Nephron progenitor cell (in vitro differentiated cells): ENCODE measurements around the gene TBXAS1.

ENCODE experiments used
- DNase-seq: peaks from one replicate; pipeline ENCODE4 v3.0.0; 2021
- H3K27ac Mint-ChIP-seq: 2 replicates; pipeline ENCODE4 v1.8.0; 2021; ENCODE audit warnings: mild to moderate bottlenecking, moderate library complexity, mixed read lengths
- H3K27me3 Mint-ChIP-seq: 2 replicates; pipeline ENCODE4 v1.8.0; 2021; ENCODE audit warnings: mild to moderate bottlenecking, low read depth, mixed read lengths; ENCODE audit not compliant: poor library complexity
- H3K36me3 Mint-ChIP-seq: 2 replicates; pipeline ENCODE4 v1.8.0; 2021; ENCODE audit warnings: low read depth, mixed read lengths
- H3K4me1 Mint-ChIP-seq: 2 replicates; pipeline ENCODE4 v1.8.0; 2021; ENCODE audit warnings: mixed read lengths
- H3K4me3 Mint-ChIP-seq: 2 replicates; pipeline ENCODE4 v1.8.0; 2021; ENCODE audit warnings: mild to moderate bottlenecking, moderate library complexity, mixed read lengths
- H3K9me3 Mint-ChIP-seq: 2 replicates; pipeline ENCODE4 v1.8.0; 2021; ENCODE audit warnings: mild to moderate bottlenecking, moderate library complexity, mixed read lengths
- CTCF ChIP-seq: fragments of 200-600 bp; sonication (generic); IDR thresholded peaks from 2 replicates; pipeline ENCODE4 v1.5.0; 2021; ENCODE audit warnings: antibody characterized with exemption

TBXAS1 gene

GRCh38 chr7:140059273-140060242 lies 230.5 kb downstream of the TBXAS1 start:
- peaks cover 65% of the 10 kb centered on the region for H3K27me3 Mint-ChIP-seq
- H3K9me3 Mint-ChIP-seq: peaks cover 15% of the 10 kb centered on the region
- no peak for DNase-seq
- peaks cover 6% of the 10 kb centered on the region for H3K36me3 Mint-ChIP-seq
- H3K4me3 Mint-ChIP-seq: no peak overlapping the region
- no peak for TF ChIP-seq CTCF
- no peak overlapping the region for H3K27ac Mint-ChIP-seq
- H3K4me1 Mint-ChIP-seq: peaks cover 7% of the 10 kb centered on the region

GRCh38 chr7:140060243-140060630 lies 231.2 kb downstream of the TBXAS1 start:
- peaks cover 7% of the 10 kb centered on the region for H3K4me1 Mint-ChIP-seq
- TF ChIP-seq CTCF: no peak
- no peak overlapping the region for H3K27ac Mint-ChIP-seq
- peaks cover 6% of the 10 kb centered on the region for H3K36me3 Mint-ChIP-seq
- H3K27me3 Mint-ChIP-seq: peaks cover 69% of the 10 kb centered on the region
- H3K4me3 Mint-ChIP-seq: no peak overlapping the region
- no peak for DNase-seq
- peaks cover 15% of the 10 kb centered on the region for H3K9me3 Mint-ChIP-seq

DNA sequence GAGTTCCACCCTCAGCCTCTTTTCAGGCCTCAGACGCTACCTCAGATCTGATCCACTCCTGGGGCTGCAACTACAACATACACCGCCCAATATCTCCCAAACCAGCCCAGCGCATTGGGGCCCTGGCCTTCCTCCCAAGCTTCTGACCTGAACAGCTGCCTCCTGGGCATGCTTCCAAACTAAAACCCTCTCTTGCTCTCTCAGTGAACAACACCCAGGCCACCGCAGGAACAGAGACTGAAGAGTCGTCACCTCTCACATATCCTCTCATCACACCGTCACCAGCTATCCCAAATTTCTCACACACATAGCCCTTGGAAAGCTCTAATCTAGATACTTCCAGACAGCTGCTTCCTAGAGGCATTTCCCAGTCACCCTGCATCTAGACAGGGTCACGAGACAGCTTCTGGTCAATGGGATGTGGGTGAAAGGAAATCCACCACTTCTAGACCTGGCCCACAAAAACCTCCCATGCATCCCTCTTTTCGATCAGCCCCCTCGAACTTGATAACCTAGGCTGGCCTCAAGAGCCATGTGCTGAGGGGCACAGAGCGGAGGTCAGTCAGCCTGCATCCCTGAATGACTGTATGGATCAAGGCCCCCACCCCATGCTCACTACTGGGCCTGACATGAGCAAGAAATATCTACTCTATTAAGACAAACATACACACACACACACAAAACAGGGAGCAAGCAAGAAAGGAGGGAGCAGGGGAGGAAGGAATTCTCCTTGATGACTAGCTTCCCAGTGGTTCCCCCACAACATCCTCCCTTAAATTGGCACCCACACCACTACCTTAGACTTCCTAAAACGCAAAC lies 231.9 kb downstream of the TBXAS1 start:
- Mint-ChIP-seq H3K4me1 (peaks cover 7% of the 10 kb centered on the region), H3K36me3 (peaks cover 6% of the 10 kb centered on the region), H3K27me3 (peaks cover 73% of the 10 kb centered on the region), H3K4me3 (peak overlapping the region; percentile 61), H3K9me3 (peaks cover 21% of the 10 kb centered on the region), H3K27ac (peak overlapping the region; percentile 13)
- DNase-seq: no peak
- TF ChIP-seq CTCF: no peak

DNA sequence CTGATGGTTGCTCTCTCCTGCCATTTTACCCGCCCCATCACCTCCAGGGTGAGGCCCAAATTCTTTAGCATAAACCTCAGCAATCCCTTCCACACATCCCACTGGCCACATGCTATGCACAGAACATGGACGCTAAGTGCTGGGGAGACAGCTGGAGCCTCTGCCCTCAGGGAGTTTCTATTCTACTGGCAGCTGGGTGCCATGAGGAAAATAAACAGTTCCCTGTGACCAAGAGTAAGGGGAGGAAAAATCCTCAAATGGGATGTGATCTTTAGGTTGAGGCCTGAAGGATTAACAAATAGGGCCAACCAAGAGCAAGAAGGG lies 232.5 kb downstream of the TBXAS1 start:
- DNase-seq: no peak
- H3K27ac Mint-ChIP-seq: peak overlapping the region; percentile 13

DNA sequence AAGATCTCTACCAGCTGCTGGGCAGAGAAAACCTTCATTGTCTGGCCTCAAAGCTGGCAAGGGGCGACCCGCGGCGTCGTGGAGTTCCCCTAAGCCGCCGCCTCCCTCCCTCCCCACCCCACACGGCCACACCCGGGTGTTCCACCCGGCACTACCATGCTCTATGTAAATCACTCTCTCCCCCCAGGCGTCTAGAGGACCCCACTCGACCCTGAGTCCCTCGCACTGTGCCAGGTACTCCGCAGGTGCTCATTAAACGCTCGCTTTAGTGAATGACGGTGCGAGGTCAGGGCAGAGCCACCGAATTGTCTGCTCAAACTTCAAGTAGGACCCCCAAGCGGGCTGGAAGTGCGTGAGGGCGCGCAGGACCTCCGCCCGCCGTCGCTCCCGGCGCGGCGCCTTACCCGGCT lies 233.1 kb downstream of the TBXAS1 start:
- Mint-ChIP-seq H3K27ac (no peak overlapping the region), H3K4me3 (peak overlapping the region; percentile 74), H3K27me3 (peaks cover 79% of the 10 kb centered on the region), H3K9me3 (peaks cover 32% of the 10 kb centered on the region), H3K4me1 (no peaks in the 10 kb centered on the region), H3K36me3 (peaks cover 14% of the 10 kb centered on the region)
- no peak for DNase-seq
- TF ChIP-seq CTCF: no peak

More for the DNA sequence above, 232.5 kb downstream of the TBXAS1 start:
- Mint-ChIP-seq H3K36me3 (peaks cover 8% of the 10 kb centered on the region), H3K9me3 (peaks cover 27% of the 10 kb centered on the region), H3K4me1 (peaks cover 2% of the 10 kb centered on the region), H3K27me3 (peaks cover 75% of the 10 kb centered on the region), H3K4me3 (peak overlapping the region; percentile 31)
- no peak for TF ChIP-seq CTCF
